ENCODE measurements around the gene FUT8. TPM values are rescaled to one million over a fixed set of nuclear protein-coding genes. Genes with fewer than 3 reads are reported as not detected.
"Not testable (repeated sequence)": the region's sequence is repeated elsewhere in the genome, so short reads cannot be mapped to it uniquely, and the experiment has no call there.

The FUT8 gene
- total RNA-seq, 1 donor from 2014 or later = 56.6 TPM

GRCh38 chr14:65623759-65624158 lies 211.2 kb downstream of the FUT8 start:
- H3K36me3 Mint-ChIP-seq (ENCODE audit: unreplicated experiment) = no peaks in the 10 kb centered on the region
- H3K27me3 Mint-ChIP-seq (ENCODE audit: unreplicated experiment) = no peaks in the 10 kb centered on the region
- no peaks in the 10 kb centered on the region for H3K9me3 Mint-ChIP-seq (ENCODE audit: unreplicated experiment)
- H3K4me3 Mint-ChIP-seq (ENCODE audit: unreplicated experiment) = no peak overlapping the region
- no peak overlapping the region for H3K27ac Mint-ChIP-seq (ENCODE audit: unreplicated experiment)
- no peaks in the 10 kb centered on the region for H3K4me1 Mint-ChIP-seq (ENCODE audit: low read depth, unreplicated experiment)
- TF ChIP-seq CTCF (IDR thresholded peaks at IDR 0.05; ENCODE audit: partially characterized antibody, unreplicated experiment) = no peak
- DNase-seq = no peak

- Mint-ChIP-seq H3K36me3 (ENCODE audit: unreplicated experiment) (peaks cover 6% of the 10 kb centered on the region), H3K9me3 (ENCODE audit: unreplicated experiment) (no peaks in the 10 kb centered on the region), H3K4me3 (ENCODE audit: unreplicated experiment) (no peak overlapping the region), H3K27me3 (ENCODE audit: unreplicated experiment) (no peaks in the 10 kb centered on the region), H3K27ac (ENCODE audit: unreplicated experiment) (no peak overlapping the region), H3K4me1 (ENCODE audit: low read depth, unreplicated experiment) (no peaks in the 10 kb centered on the region)
- TF ChIP-seq CTCF (IDR thresholded peaks at IDR 0.05; ENCODE audit: partially characterized antibody, unreplicated experiment) = no peak
- DNase-seq = no peak
These were observed 214.8 kb downstream of the FUT8 start for GRCh38 chr14:65627315-65627714.

- no peaks in the 10 kb centered on the region for H3K4me1 Mint-ChIP-seq (ENCODE audit: low read depth, unreplicated experiment)
These were observed 216.1 kb downstream of the FUT8 start for GRCh38 chr14:65628664-65629063.

GRCh38 chr14:65631040-65631439 lies 218.5 kb downstream of the FUT8 start:
- no peak for DNase-seq
- Mint-ChIP-seq H3K27ac (ENCODE audit: unreplicated experiment) (no peak overlapping the region), H3K4me1 (ENCODE audit: low read depth, unreplicated experiment) (no peaks in the 10 kb centered on the region), H3K27me3 (ENCODE audit: unreplicated experiment) (no peaks in the 10 kb centered on the region), H3K4me3 (ENCODE audit: unreplicated experiment) (no peak overlapping the region), H3K9me3 (ENCODE audit: unreplicated experiment) (peaks cover 7% of the 10 kb centered on the region), H3K36me3 (ENCODE audit: unreplicated experiment) (peaks cover 15% of the 10 kb centered on the region)
- TF ChIP-seq CTCF (IDR thresholded peaks at IDR 0.05; ENCODE audit: partially characterized antibody, unreplicated experiment) = no peak

More at GRCh38 chr14:65628664-65629063, 216.1 kb downstream of the FUT8 start:
- Mint-ChIP-seq H3K27me3 (ENCODE audit: unreplicated experiment) (no peaks in the 10 kb centered on the region), H3K4me3 (ENCODE audit: unreplicated experiment) (no peak overlapping the region), H3K9me3 (ENCODE audit: unreplicated experiment) (no peaks in the 10 kb centered on the region), H3K36me3 (ENCODE audit: unreplicated experiment) (peaks cover 10% of the 10 kb centered on the region), H3K27ac (ENCODE audit: unreplicated experiment) (no peak overlapping the region)
- TF ChIP-seq CTCF (IDR thresholded peaks at IDR 0.05; ENCODE audit: partially characterized antibody, unreplicated experiment) = no peak
- DNase-seq = no peak

- Mint-ChIP-seq H3K4me3 (ENCODE audit: unreplicated experiment) (no peak overlapping the region), H3K4me1 (ENCODE audit: low read depth, unreplicated experiment) (no peaks in the 10 kb centered on the region), H3K27me3 (ENCODE audit: unreplicated experiment) (no peaks in the 10 kb centered on the region), H3K9me3 (ENCODE audit: unreplicated experiment) (peaks cover 7% of the 10 kb centered on the region), H3K36me3 (ENCODE audit: unreplicated experiment) (peaks cover 19% of the 10 kb centered on the region), H3K27ac (ENCODE audit: unreplicated experiment) (no peak overlapping the region)
- DNase-seq = no peak
- TF ChIP-seq CTCF (IDR thresholded peaks at IDR 0.05; ENCODE audit: partially characterized antibody, unreplicated experiment) = no peak
These were observed 220.0 kb downstream of the FUT8 start for GRCh38 chr14:65632487-65632886.

GRCh38 chr14:65633666-65634065 lies 221.1 kb downstream of the FUT8 start:
- H3K4me3 Mint-ChIP-seq (ENCODE audit: unreplicated experiment); H3K9me3 Mint-ChIP-seq (ENCODE audit: unreplicated experiment); H3K27ac Mint-ChIP-seq (ENCODE audit: unreplicated experiment); H3K4me1 Mint-ChIP-seq (ENCODE audit: low read depth, unreplicated experiment); H3K27me3 Mint-ChIP-seq (ENCODE audit: unreplicated experiment); DNase-seq: not testable (repeated sequence)
- H3K36me3 Mint-ChIP-seq (ENCODE audit: unreplicated experiment) = peaks cover 19% of the 10 kb centered on the region

Data from glutamatergic neuron (in vitro differentiated cells).